GM06990 (cell line): ENCODE measurements around the gene RNF169.

Experiments
- DNase-seq: peaks from one replicate; pipeline ENCODE4 v3.0.0-alpha.2; 2011; ENCODE audit not compliant: insufficient read length; ENCODE audit errors: extremely low read depth
- H3K27me3 ChIP-seq: replicated peaks from 2 replicates; pipeline ENCODE4 v1.6.0; 2011; ENCODE audit warnings: low read length; ENCODE audit not compliant: control insufficient read depth, insufficient read depth
- H3K36me3 ChIP-seq: 2 replicates; pipeline ENCODE4 v1.5.1; 2011; ENCODE audit warnings: low read length; ENCODE audit not compliant: control insufficient read depth, insufficient read depth
- H3K4me3 ChIP-seq: replicated peaks from 2 replicates; pipeline ENCODE4 v1.5.1; 2011; ENCODE audit warnings: low read depth, mild to moderate bottlenecking, control low read depth, low read length
- TF ChIP-seq, protein P1 (sequence below): IDR thresholded peaks from 2 replicates; pipeline ENCODE4 v1.5.1; 2011; ENCODE audit warnings: low read length, control low read depth, mild to moderate bottlenecking, inconsistent platforms; ENCODE audit not compliant: insufficient read depth, poor library complexity, severe bottlenecking

RNF169 gene

DNA sequence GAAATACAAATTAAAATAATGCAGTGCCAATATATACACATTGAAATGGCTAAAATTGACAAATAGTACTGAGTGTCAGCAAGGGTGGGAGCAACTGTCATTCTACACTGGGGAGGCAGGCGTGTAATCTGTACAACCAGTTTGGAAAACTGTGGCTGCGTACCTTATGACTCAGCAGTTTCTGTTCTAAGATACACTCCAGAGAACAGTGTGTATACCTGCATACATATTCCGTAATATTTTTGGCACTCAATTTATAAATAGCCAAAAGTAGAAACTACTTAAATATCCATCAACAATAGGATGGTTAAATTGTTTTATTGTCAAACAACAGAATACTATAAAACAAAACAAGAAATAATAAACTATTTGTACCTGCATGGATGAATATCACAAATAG is 57.6 kb downstream of the RNF169 start:
- Histone ChIP-seq H3K36me3 (no peaks in the 10 kb centered on the region), H3K4me3 (no peak overlapping the region), H3K27me3 (no peaks in the 10 kb centered on the region)
- DNase-seq: no peak
- TF ChIP-seq, protein P1, sequence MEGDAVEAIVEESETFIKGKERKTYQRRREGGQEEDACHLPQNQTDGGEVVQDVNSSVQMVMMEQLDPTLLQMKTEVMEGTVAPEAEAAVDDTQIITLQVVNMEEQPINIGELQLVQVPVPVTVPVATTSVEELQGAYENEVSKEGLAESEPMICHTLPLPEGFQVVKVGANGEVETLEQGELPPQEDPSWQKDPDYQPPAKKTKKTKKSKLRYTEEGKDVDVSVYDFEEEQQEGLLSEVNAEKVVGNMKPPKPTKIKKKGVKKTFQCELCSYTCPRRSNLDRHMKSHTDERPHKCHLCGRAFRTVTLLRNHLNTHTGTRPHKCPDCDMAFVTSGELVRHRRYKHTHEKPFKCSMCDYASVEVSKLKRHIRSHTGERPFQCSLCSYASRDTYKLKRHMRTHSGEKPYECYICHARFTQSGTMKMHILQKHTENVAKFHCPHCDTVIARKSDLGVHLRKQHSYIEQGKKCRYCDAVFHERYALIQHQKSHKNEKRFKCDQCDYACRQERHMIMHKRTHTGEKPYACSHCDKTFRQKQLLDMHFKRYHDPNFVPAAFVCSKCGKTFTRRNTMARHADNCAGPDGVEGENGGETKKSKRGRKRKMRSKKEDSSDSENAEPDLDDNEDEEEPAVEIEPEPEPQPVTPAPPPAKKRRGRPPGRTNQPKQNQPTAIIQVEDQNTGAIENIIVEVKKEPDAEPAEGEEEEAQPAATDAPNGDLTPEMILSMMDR: no peak

DNA sequence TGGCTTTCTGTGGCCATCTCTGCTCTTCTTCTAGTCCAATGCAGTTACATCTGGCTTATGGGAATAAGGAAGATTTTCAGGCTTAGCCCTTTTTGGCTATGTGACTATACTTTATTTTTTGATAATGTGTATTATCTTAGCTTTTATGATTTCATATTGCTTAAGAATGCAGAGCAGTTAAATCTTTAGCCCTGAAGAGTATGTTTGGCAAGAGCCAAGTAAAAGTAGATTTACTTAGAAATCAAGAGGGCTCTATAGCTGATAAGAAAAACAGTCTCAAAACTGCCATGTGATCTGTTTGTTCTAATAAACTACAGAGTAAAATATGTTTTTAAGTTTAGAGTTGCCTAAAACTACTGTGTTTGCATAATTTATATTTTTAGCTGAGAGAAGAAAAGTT is 61.2 kb downstream of the RNF169 start:
- TF ChIP-seq, protein P1: no peak

DNA sequence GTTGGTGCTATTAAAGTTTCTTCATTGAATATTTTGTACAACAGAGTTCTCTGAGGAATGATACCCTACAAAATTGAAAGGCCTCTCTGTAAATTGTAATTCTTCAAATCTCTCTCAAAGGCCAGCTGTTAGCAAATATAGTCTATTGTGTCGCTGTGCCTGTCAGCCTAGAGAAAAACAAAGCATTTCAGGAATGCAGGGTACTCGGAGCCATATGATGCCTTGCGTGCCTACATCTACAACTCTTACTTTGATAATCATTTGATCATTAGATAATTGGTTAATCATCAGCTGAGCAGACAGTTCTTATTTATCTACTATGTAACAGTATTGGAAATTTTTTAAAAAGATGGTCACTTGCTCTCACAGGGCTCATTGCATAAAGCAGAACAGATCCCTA is 67.3 kb downstream of the RNF169 start:
- H3K4me3 ChIP-seq: no peak overlapping the region
- no peaks in the 10 kb centered on the region; the same call in 1 of the 2 replicates for H3K36me3 ChIP-seq
- TF ChIP-seq, protein P1: no peak
- no peaks in the 10 kb centered on the region for H3K27me3 ChIP-seq
- no peak for DNase-seq

More for the DNA sequence above, 61.2 kb downstream of the RNF169 start:
- no peaks in the 10 kb centered on the region for H3K36me3 ChIP-seq
- H3K4me3 ChIP-seq: no peak overlapping the region
- H3K27me3 ChIP-seq: no peaks in the 10 kb centered on the region
- no peak for DNase-seq

DNA sequence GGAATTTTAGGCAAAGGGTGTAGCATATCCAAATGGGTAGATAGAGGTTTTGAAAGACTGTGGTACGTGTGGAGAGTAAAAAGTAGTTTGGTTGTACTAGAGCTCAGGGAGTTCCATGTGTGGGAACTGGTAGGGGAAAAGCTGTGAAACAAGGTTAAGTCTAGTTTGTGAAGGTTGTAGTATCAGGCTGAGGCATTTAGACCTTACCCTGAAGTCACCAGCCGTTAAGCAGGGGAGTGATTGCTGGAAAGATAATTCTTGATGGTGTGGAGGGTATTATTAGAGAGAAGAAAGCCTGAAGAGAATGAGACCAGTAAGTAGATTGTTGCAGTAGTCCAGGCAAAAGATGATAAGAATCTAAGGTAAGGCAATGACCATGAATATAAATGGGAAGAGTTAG is 68.0 kb downstream of the RNF169 start:
- no peak for DNase-seq
- TF ChIP-seq, protein P1: no peak
- no peak overlapping the region for H3K4me3 ChIP-seq
- no peaks in the 10 kb centered on the region; the same call in 1 of the 2 replicates for H3K36me3 ChIP-seq
- no peaks in the 10 kb centered on the region for H3K27me3 ChIP-seq

DNA sequence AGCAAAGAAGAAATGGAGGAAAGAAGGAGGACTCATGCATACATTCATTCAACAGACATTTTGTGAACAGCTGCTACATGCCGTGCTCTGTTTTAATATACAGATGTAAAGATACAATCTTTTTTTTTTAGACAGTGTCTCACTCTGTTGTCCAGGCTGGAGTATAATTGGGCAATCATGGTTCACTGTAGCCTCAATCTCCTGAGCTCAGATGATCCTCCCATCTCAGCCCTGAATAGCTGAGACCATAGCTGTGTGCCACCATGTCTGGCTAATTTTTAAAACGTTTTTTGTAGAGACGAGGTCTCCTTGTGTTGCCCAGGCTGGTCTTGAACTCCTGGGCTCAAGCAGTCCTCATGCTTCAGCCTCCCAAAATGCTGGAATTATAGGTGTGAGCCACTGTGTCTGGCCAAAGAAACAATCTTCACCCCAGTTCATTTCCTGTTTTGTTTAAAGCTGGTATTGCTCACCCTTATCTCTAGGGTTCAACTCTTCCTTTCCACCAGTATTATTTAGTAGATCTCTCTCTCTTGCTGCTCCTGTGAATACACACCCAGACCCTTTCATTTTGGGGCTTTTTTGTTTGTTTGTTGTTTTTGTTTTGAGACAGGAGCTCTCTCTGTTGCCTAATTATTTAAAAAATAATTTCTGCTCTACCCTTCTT is 69.8 kb downstream of the RNF169 start:
- no peak overlapping the region for H3K4me3 ChIP-seq
- H3K36me3 ChIP-seq: peaks cover 2% of the 10 kb centered on the region
- TF ChIP-seq, protein P1: no peak
- H3K27me3 ChIP-seq: no peaks in the 10 kb centered on the region
- no peak for DNase-seq

DNA sequence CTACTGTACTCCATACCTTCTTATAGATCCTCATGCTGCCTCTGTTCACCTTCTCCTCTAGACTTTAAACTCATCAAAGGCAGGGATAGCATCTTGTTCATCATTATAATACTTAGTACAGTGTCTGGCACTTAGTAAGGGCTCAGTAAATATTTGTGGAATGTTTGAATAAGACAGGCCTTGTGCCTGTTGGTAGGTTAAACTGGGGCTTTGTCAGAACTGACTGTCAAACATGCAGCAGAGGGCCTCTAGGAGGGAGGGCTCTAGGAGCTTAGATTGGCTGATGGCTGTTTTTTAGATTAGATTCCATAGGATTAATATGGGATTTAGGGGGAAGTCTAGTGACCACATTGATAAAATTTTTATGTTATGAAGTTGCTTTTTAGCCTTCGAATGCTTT is 70.8 kb downstream of the RNF169 start:
- H3K36me3 ChIP-seq: peaks cover 2% of the 10 kb centered on the region
- no peak for DNase-seq
- TF ChIP-seq, protein P1: no peak
- no peaks in the 10 kb centered on the region for H3K27me3 ChIP-seq
- H3K4me3 ChIP-seq: no peak overlapping the region
